Transverse colon (tissue), 4 donors: ENCODE data around the gene DSCAM.

Source experiments
- CTCF ChIP-seq, 5 experiments: fragments of 200-600 bp in 3 of 5; fragments of 450-650 bp in 2 of 5; sonication (generic) in 3 of 5; IDR thresholded peaks; 1 replicate in 2 of 5; 2 replicates in 3 of 5; pipeline ENCODE4 v1.5.1; 2016 to 2017; ENCODE audit warnings: antibody characterized with exemption in 5 of 5, inconsistent platforms in 3 of 5, mild to moderate bottlenecking in 2 of 5, moderate library complexity in 1 of 5
- EP300 ChIP-seq: sonication (generic); formaldehyde crosslinking; IDR thresholded peaks from one replicate; pipeline ENCODE4 v1.6.1; 2017; ENCODE audit warnings: antibody characterized with exemption, low read depth
- POLR2A ChIP-seq: fragments of 450-650 bp; IDR thresholded peaks from one replicate; pipeline ENCODE4 v1.6.1; 2016; ENCODE audit warnings: antibody characterized with exemption, mild to moderate bottlenecking, moderate library complexity
- POLR2AphosphoS5 ChIP-seq, 3 donors: sonication (generic); formaldehyde crosslinking; IDR thresholded peaks; one replicate each; pipeline ENCODE4 v1.6.1; 2016; ENCODE audit warnings: antibody characterized with exemption in 3 of 3

GRCh38 chr21:39961251-39961650, 885.7 kb downstream of the DSCAM start:
- TF ChIP-seq CTCF (IDR thresholded peaks at IDR 0.05) = no peak
- no peak for TF ChIP-seq POLR2A
- TF ChIP-seq POLR2AphosphoS5 (IDR thresholded peaks at IDR 0.05) = no peak
- no peak for TF ChIP-seq EP300
